ENCODE results near the gene TSPOAP1. TPM values are rescaled to one million over a fixed set of nuclear protein-coding genes. Genes with fewer than 3 reads are reported as not detected.

TSPOAP1 gene
- total and polyA plus RNA-seq, 10 of the 15 experiments (the other 5 are each of a cell fraction or from before 2014, with no cell fraction given): 0.58 to 16.4 (median 4.2) TPM; not detected in 1

DNA sequence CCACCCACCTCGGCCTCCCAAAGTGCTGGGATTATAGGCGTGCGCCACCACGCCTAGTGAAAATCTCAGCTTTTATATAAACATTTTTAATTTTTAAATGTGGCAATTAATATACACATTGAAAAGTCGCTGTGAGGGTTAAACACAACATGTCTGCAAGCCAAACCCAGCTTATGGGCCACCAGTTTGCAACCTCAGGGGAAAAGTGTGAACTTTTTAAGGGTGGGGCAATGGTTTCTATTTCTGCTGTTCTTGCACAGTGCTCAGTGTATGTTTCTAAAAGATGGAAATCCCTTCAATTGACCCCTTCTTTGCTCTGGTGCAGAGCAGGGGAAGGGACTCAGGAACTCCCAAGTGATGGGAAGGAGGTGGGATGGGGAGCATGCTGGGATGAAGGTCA is 41.7 kb upstream of the TSPOAP1 start (continued):
- TF ChIP-seq NR2C1 (IDR thresholded peaks at IDR 0.05): no peak
- TF ChIP-seq CREB1 (IDR thresholded peaks at IDR 0.05; ENCODE audit: low read depth): no peak
- no peak for TF ChIP-seq SMAD5 (IDR thresholded peaks at IDR 0.05; ENCODE audit: low read depth)
- TF ChIP-seq, protein P1, sequence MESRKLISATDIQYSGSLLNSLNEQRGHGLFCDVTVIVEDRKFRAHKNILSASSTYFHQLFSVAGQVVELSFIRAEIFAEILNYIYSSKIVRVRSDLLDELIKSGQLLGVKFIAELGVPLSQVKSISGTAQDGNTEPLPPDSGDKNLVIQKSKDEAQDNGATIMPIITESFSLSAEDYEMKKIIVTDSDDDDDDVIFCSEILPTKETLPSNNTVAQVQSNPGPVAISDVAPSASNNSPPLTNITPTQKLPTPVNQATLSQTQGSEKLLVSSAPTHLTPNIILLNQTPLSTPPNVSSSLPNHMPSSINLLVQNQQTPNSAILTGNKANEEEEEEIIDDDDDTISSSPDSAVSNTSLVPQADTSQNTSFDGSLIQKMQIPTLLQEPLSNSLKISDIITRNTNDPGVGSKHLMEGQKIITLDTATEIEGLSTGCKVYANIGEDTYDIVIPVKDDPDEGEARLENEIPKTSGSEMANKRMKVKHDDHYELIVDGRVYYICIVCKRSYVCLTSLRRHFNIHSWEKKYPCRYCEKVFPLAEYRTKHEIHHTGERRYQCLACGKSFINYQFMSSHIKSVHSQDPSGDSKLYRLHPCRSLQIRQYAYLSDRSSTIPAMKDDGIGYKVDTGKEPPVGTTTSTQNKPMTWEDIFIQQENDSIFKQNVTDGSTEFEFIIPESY (IDR thresholded peaks at IDR 0.05): no peak
- TF ChIP-seq SUZ12 (IDR thresholded peaks at IDR 0.05; ENCODE audit: unreplicated experiment): no peak
- no peak for TF ChIP-seq MTA2 (IDR thresholded peaks at IDR 0.05; ENCODE audit: low read depth)
- no peak for TF ChIP-seq EP300 (IDR thresholded peaks at IDR 0.05; ENCODE audit: borderline replicate concordance in 1 of 2, control insufficient read depth in 1 of 2, low read depth in 2 of 2, low read length in 2 of 2)
- no peak for TF ChIP-seq SREBF2 (IDR thresholded peaks at IDR 0.05; ENCODE audit: low read length)
- TF ChIP-seq YY1 (IDR thresholded peaks at IDR 0.05; ENCODE audit: low read depth, low read length): no peak
- TF ChIP-seq, protein P2, sequence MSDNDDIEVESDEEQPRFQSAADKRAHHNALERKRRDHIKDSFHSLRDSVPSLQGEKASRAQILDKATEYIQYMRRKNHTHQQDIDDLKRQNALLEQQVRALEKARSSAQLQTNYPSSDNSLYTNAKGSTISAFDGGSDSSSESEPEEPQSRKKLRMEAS (IDR thresholded peaks at IDR 0.05; ENCODE audit: low read depth, low read length): no peak
- no peak for TF ChIP-seq NR2F1 (conservative IDR thresholded peaks at IDR 0.05)

Data from GM12878 (cell line).